Bronchial epithelial cell (primary cell): ENCODE measurements around the gene TRAPPC12. TPM values are rescaled to one million over a fixed set of nuclear protein-coding genes. Genes with fewer than 3 reads are reported as not detected.
A peak's percentile ranks its signal among the peaks of the same experiment; 100 is the strongest.

ENCODE experiments used
- DNase-seq: peaks from one replicate; pipeline ENCODE4 v3.0.0-alpha.2; 2010; ENCODE audit warnings: low read depth
- FAIRE-seq: peaks from 2 replicates; lab custom pipeline; 2011; peaks lifted over from hg19 to GRCh38; lab: Jason Lieb, UNC
- H3K27me3 ChIP-seq: 2 replicates; pipeline ENCODE4 v1.5.1; 2011; ENCODE audit warnings: low read length; ENCODE audit not compliant: control insufficient read depth, insufficient read depth
- H3K36me3 ChIP-seq: 2 replicates; pipeline ENCODE4 v1.5.1; 2011; ENCODE audit warnings: low read length; ENCODE audit not compliant: control insufficient read depth, insufficient read depth
- H3K4me3 ChIP-seq: 2 replicates; pipeline ENCODE4 v1.5.1; 2011; ENCODE audit warnings: mild to moderate bottlenecking, low read depth, low read length, control low read depth
- CTCF ChIP-seq: IDR thresholded peaks from 2 replicates; pipeline ENCODE4 v1.5.1; 2011; ENCODE audit warnings: mild to moderate bottlenecking, moderate library complexity, low read length, control low read depth, inconsistent platforms; ENCODE audit not compliant: insufficient read depth, severe bottlenecking
- total RNA-seq: library from RNA; depleted of rRNA; stranded (reverse); fragments of >200 nt; gene quantifications from 2 replicates; pipeline ENCODE4 v1.2.1, GENCODE V29; 2014

TRAPPC12 gene
- total RNA-seq, 1 donor from 2014 or later, result 52.9 TPM

GRCh38 chr2:3465328-3465727, 85.8 kb downstream of the TRAPPC12 start:
- TF ChIP-seq CTCF, result no peak
- no peak for DNase-seq
- Histone ChIP-seq H3K27me3 (no peaks in the 10 kb centered on the region), H3K4me3 (no peak overlapping the region), H3K36me3 (peaks cover 29% of the 10 kb centered on the region)
- FAIRE-seq, result no peak

- TF ChIP-seq CTCF, result no peak
- Histone ChIP-seq H3K27me3 (no peaks in the 10 kb centered on the region), H3K36me3 (peaks cover 27% of the 10 kb centered on the region), H3K4me3 (no peak overlapping the region)
- peak; percentile 85 for DNase-seq
- FAIRE-seq, result peak; percentile 50
These were observed 86.5 kb downstream of the TRAPPC12 start for GRCh38 chr2:3465844-3466481.

GRCh38 chr2:3466482-3466863, 87.0 kb downstream of the TRAPPC12 start:
- Histone ChIP-seq H3K4me3 (no peak overlapping the region), H3K27me3 (no peaks in the 10 kb centered on the region), H3K36me3 (peaks cover 26% of the 10 kb centered on the region)
- no peak for DNase-seq
- TF ChIP-seq CTCF, result no peak
- no peak for FAIRE-seq

GRCh38 chr2:3466966-3467365, 87.5 kb downstream of the TRAPPC12 start:
- TF ChIP-seq CTCF, result no peak
- Histone ChIP-seq H3K4me3 (no peak overlapping the region), H3K36me3 (peaks cover 26% of the 10 kb centered on the region), H3K27me3 (no peaks in the 10 kb centered on the region)
- DNase-seq, result no peak
- no peak for FAIRE-seq

- H3K36me3 ChIP-seq, result peaks cover 27% of the 10 kb centered on the region
- no peak overlapping the region for H3K4me3 ChIP-seq
- no peaks in the 10 kb centered on the region for H3K27me3 ChIP-seq
- TF ChIP-seq CTCF, result no peak
- no peak for DNase-seq
- no peak for FAIRE-seq
These were observed 88.2 kb downstream of the TRAPPC12 start for GRCh38 chr2:3467654-3468053.
